ENCODE measurements around the gene SPINK4.

- TF ChIP-seq EZH2 (IDR thresholded peaks at IDR 0.05) (no peak), CTCF (IDR thresholded peaks at IDR 0.05) (no peak)
These were observed 33.5 kb downstream of the SPINK4 start for GRCh38 chr9:33273266-33273971.
